Fibroblast of villous mesenchyme (primary cell): ENCODE measurements around the gene TBC1D22A. TPM values are rescaled to one million over a fixed set of nuclear protein-coding genes. Genes with fewer than 3 reads are reported as not detected.

Source experiments
- DNase-seq: peaks from one replicate; pipeline ENCODE4 v3.0.0-alpha.2; 2010; ENCODE audit warnings: low read depth
- H3K4me3 ChIP-seq: 2 replicates; pipeline ENCODE4 v1.5.1; 2011; ENCODE audit warnings: low read depth, mild to moderate bottlenecking, low read length
- CTCF ChIP-seq: IDR thresholded peaks from 2 replicates; pipeline ENCODE4 v1.5.1; 2012; ENCODE audit warnings: low read depth, mild to moderate bottlenecking, low read length; ENCODE audit not compliant: insufficient read depth
- total RNA-seq: library from RNA; depleted of rRNA; stranded (reverse); fragments of >200 nt; gene quantifications from 2 replicates; pipeline ENCODE4 v1.2.3, GENCODE V29; 2012

Gene TBC1D22A
- total RNA-seq, 1 donor: 12.5 TPM

- no peak overlapping the region for H3K4me3 ChIP-seq
- DNase-seq: no peak
- no peak for TF ChIP-seq CTCF
Observed at GRCh38 chr22:46954781-46955180, 192.3 kb downstream of the TBC1D22A start.

- no peak overlapping the region for H3K4me3 ChIP-seq
- no peak for TF ChIP-seq CTCF
- no peak for DNase-seq
Observed at GRCh38 chr22:46956498-46957215, 194.2 kb downstream of the TBC1D22A start.

- TF ChIP-seq CTCF: no peak
Observed at GRCh38 chr22:46957521-46957920, 195.1 kb downstream of the TBC1D22A start.

GRCh38 chr22:46958191-46958590 is 195.7 kb downstream of the TBC1D22A start:
- H3K4me3 ChIP-seq: no peak overlapping the region
- TF ChIP-seq CTCF: no peak
- DNase-seq: no peak

More at GRCh38 chr22:46957521-46957920, 195.1 kb downstream of the TBC1D22A start:
- DNase-seq: no peak
- H3K4me3 ChIP-seq: no peak overlapping the region

- no peak for DNase-seq
- no peak for TF ChIP-seq CTCF
- H3K4me3 ChIP-seq: no peak overlapping the region
Observed at GRCh38 chr22:46958658-46959057, 196.2 kb downstream of the TBC1D22A start.

- TF ChIP-seq CTCF: no peak
- no peak overlapping the region for H3K4me3 ChIP-seq
- no peak for DNase-seq
Observed at GRCh38 chr22:46959369-46959768, 196.9 kb downstream of the TBC1D22A start.
